ENCODE data around the gene MLYCD.

MLYCD gene

DNA sequence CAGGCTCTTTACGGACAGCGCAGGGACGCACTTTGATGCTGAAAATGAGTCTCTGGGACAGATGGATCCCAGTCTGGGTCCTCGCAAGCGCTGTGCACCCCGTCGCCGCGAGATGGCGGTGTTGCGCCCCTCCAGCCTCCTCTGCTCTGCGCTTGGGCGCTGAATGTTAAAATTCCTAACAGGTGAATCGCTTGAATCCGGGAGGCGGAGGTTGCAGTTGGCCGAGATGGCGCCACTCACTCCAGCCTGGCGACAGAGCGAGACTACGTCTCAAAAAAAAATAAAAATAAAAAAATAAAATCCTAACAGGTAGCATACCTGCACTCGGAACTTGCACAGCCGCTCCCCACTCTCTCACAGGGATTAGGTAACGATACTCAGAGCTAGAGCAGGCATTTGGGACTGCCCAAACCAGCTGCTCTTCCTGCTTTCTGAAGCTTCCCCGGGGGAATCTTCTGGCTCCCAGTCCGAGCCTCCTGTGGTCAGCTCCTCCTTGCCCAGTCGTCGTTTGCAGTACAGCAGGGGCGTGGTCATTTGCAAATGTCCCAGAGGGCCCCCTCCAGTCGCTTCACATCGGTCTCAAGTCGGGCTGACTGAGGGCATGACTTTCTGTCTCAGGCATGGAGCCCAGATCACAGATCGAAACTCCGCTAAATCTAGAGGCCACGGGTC is 27.9 kb downstream of the MLYCD start (continued):
- TF ChIP-seq, protein P1, sequence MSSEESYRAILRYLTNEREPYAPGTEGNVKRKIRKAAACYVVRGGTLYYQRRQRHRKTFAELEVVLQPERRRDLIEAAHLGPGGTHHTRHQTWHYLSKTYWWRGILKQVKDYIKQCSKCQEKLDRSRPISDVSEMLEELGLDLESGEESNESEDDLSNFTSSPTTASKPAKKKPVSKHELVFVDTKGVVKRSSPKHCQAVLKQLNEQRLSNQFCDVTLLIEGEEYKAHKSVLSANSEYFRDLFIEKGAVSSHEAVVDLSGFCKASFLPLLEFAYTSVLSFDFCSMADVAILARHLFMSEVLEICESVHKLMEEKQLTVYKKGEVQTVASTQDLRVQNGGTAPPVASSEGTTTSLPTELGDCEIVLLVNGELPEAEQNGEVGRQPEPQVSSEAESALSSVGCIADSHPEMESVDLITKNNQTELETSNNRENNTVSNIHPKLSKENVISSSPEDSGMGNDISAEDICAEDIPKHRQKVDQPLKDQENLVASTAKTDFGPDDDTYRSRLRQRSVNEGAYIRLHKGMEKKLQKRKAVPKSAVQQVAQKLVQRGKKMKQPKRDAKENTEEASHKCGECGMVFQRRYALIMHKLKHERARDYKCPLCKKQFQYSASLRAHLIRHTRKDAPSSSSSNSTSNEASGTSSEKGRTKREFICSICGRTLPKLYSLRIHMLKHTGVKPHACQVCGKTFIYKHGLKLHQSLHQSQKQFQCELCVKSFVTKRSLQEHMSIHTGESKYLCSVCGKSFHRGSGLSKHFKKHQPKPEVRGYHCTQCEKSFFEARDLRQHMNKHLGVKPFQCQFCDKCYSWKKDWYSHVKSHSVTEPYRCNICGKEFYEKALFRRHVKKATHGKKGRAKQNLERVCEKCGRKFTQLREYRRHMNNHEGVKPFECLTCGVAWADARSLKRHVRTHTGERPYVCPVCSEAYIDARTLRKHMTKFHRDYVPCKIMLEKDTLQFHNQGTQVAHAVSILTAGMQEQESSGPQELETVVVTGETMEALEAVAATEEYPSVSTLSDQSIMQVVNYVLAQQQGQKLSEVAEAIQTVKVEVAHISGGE (tag by site-specific recombination; conservative IDR thresholded peaks at IDR 0.05; ENCODE audit: low read depth): no peak
- TF ChIP-seq KLF9 (tag by site-specific recombination; IDR thresholded peaks at IDR 0.05; ENCODE audit: low read depth) (no peak; the same call in 1 of the 2 replicates), ZNF169 (tag by site-specific recombination; IDR thresholded peaks at IDR 0.05) (no peak), ZFP41 (tag by site-specific recombination; IDR thresholded peaks at IDR 0.05; ENCODE audit: borderline replicate concordance) (no peak), OSR2 (tag by site-specific recombination; IDR thresholded peaks at IDR 0.05) (no peak), TRIM28 (IDR thresholded peaks at IDR 0.05; ENCODE audit: borderline replicate concordance, low read length) (no peak), ZNF768 (tag by site-specific recombination; IDR thresholded peaks at IDR 0.05) (no peak), ZIC2 (tag by site-specific recombination; IDR thresholded peaks at IDR 0.05) (no peak), ZNF174 (tag by site-specific recombination; IDR thresholded peaks at IDR 0.05) (no peak), ZNF510 (tag by site-specific recombination; IDR thresholded peaks at IDR 0.05; ENCODE audit: insufficient replicate concordance) (no peak), SP7 (tag by site-specific recombination; IDR thresholded peaks at IDR 0.05) (no peak), ZBTB17 (tag by site-specific recombination; IDR thresholded peaks at IDR 0.05) (peak; percentile 85), ZEB2 (tag by site-specific recombination; IDR thresholded peaks at IDR 0.05) (peak; percentile 84), GFI1B (tag by site-specific recombination; IDR thresholded peaks at IDR 0.05) (no peak)
- TF ChIP-seq, protein P2, sequence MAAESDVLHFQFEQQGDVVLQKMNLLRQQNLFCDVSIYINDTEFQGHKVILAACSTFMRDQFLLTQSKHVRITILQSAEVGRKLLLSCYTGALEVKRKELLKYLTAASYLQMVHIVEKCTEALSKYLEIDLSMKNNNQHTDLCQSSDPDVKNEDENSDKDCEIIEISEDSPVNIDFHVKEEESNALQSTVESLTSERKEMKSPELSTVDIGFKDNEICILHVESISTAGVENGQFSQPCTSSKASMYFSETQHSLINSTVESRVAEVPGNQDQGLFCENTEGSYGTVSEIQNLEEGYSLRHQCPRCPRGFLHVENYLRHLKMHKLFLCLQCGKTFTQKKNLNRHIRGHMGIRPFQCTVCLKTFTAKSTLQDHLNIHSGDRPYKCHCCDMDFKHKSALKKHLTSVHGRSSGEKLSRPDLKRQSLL (tag by site-specific recombination; IDR thresholded peaks at IDR 0.05): no peak
- TF ChIP-seq, protein P3, sequence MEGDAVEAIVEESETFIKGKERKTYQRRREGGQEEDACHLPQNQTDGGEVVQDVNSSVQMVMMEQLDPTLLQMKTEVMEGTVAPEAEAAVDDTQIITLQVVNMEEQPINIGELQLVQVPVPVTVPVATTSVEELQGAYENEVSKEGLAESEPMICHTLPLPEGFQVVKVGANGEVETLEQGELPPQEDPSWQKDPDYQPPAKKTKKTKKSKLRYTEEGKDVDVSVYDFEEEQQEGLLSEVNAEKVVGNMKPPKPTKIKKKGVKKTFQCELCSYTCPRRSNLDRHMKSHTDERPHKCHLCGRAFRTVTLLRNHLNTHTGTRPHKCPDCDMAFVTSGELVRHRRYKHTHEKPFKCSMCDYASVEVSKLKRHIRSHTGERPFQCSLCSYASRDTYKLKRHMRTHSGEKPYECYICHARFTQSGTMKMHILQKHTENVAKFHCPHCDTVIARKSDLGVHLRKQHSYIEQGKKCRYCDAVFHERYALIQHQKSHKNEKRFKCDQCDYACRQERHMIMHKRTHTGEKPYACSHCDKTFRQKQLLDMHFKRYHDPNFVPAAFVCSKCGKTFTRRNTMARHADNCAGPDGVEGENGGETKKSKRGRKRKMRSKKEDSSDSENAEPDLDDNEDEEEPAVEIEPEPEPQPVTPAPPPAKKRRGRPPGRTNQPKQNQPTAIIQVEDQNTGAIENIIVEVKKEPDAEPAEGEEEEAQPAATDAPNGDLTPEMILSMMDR (tag by site-specific recombination; IDR thresholded peaks at IDR 0.05): peak; percentile 94
- TF ChIP-seq, protein P4, sequence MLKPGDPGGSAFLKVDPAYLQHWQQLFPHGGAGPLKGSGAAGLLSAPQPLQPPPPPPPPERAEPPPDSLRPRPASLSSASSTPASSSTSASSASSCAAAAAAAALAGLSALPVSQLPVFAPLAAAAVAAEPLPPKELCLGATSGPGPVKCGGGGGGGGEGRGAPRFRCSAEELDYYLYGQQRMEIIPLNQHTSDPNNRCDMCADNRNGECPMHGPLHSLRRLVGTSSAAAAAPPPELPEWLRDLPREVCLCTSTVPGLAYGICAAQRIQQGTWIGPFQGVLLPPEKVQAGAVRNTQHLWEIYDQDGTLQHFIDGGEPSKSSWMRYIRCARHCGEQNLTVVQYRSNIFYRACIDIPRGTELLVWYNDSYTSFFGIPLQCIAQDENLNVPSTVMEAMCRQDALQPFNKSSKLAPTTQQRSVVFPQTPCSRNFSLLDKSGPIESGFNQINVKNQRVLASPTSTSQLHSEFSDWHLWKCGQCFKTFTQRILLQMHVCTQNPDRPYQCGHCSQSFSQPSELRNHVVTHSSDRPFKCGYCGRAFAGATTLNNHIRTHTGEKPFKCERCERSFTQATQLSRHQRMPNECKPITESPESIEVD (tag by site-specific recombination; IDR thresholded peaks at IDR 0.05): no peak
- TF ChIP-seq, protein P5, sequence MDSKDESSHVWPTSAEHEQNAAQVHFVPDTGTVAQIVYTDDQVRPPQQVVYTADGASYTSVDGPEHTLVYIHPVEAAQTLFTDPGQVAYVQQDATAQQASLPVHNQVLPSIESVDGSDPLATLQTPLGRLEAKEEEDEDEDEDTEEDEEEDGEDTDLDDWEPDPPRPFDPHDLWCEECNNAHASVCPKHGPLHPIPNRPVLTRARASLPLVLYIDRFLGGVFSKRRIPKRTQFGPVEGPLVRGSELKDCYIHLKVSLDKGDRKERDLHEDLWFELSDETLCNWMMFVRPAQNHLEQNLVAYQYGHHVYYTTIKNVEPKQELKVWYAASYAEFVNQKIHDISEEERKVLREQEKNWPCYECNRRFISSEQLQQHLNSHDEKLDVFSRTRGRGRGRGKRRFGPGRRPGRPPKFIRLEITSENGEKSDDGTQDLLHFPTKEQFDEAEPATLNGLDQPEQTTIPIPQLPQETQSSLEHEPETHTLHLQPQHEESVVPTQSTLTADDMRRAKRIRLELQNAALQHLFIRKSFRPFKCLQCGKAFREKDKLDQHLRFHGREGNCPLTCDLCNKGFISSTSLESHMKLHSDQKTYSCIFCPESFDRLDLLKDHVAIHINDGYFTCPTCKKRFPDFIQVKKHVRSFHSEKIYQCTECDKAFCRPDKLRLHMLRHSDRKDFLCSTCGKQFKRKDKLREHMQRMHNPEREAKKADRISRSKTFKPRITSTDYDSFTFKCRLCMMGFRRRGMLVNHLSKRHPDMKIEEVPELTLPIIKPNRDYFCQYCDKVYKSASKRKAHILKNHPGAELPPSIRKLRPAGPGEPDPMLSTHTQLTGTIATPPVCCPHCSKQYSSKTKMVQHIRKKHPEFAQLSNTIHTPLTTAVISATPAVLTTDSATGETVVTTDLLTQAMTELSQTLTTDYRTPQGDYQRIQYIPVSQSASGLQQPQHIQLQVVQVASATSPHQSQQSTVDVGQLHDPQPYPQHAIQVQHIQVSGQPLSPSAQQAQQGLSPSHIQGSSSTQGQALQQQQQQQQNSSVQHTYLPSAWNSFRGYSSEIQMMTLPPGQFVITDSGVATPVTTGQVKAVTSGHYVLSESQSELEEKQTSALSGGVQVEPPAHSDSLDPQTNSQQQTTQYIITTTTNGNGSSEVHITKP (tag by site-specific recombination; IDR thresholded peaks at IDR 0.05): peak; percentile 92
- TF ChIP-seq, protein P6, sequence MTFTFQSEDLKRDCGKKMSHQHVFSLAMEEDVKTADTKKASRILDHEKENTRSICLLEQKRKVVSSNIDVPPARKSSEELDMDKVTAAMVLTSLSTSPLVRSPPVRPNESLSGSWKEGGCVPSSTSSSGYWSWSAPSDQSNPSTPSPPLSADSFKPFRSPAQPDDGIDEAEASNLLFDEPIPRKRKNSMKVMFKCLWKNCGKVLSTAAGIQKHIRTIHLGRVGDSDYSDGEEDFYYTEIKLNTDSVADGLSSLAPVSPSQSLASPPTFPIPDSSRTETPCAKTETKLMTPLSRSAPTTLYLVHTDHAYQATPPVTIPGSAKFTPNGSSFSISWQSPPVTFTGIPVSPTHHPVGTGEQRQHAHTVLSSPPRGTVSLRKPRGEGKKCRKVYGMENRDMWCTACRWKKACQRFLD (tag by site-specific recombination; IDR thresholded peaks at IDR 0.05): no peak
- TF ChIP-seq, protein P7, sequence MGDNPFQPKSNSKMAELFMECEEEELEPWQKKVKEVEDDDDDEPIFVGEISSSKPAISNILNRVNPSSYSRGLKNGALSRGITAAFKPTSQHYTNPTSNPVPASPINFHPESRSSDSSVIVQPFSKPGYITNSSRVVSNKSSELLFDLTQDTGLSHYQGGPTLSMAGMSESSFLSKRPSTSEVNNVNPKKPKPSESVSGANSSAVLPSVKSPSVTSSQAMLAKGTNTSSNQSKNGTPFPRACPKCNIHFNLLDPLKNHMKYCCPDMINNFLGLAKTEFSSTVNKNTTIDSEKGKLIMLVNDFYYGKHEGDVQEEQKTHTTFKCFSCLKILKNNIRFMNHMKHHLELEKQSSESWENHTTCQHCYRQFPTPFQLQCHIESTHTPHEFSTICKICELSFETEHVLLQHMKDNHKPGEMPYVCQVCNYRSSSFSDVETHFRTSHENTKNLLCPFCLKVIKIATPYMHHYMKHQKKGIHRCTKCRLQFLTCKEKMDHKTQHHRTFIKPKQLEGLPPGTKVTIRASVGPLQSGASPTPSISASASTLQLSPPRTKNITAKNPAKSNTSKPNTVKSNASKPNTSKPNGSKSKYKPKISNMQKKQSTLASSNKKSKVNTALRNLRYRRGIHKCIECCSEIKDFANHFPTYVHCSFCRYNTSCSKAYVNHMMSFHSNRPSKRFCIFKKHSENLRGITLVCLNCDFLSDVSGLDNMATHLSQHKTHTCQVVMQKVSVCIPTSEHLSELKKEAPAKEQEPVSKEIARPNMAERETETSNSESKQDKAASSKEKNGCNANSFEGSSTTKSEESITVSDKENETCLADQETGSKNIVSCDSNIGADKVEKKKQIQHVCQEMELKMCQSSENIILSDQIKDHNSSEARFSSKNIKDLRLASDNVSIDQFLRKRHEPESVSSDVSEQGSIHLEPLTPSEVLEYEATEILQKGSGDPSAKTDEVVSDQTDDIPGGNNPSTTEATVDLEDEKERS (tag by site-specific recombination; IDR thresholded peaks at IDR 0.05): no peak
- TF ChIP-seq, protein P8, sequence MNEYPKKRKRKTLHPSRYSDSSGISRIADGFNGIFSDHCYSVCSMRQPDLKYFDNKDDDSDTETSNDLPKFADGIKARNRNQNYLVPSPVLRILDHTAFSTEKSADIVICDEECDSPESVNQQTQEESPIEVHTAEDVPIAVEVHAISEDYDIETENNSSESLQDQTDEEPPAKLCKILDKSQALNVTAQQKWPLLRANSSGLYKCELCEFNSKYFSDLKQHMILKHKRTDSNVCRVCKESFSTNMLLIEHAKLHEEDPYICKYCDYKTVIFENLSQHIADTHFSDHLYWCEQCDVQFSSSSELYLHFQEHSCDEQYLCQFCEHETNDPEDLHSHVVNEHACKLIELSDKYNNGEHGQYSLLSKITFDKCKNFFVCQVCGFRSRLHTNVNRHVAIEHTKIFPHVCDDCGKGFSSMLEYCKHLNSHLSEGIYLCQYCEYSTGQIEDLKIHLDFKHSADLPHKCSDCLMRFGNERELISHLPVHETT (tag by site-specific recombination; IDR thresholded peaks at IDR 0.05): no peak

All from HEK293 (cell line).